T-cell (primary cell): ENCODE measurements around the gene GNPNAT1. TPM values are rescaled to one million over a fixed set of nuclear protein-coding genes. Genes with fewer than 3 reads are reported as not detected.

Experiments
- ATAC-seq, 4 experiments: fragments of 200-7000 bp in 3 of 4; fragments of 150-1000 bp in 1 of 4; cut with Tn5 transposase; replicated peaks in 1 of 4; 1 replicate in 3 of 4; 2 replicates in 1 of 4; pipeline ENCODE4 v1.10.0; 2021; ENCODE audit warnings: moderate library complexity in 3 of 4, mild to moderate bottlenecking in 2 of 4, moderate number of reproducible peaks in 1 of 4
- CTCF ChIA-PET, 2 donors: fragments of 300-600 bp; sonication (Branson Sonifier 250); formaldehyde crosslinking; loops; one replicate each; lab custom pipeline; 2022; ENCODE audit warnings: antibody characterized with exemption in 2 of 2; lab: Charles Lee
- POLR2A ChIA-PET, 2 donors: fragments of 300-600 bp; sonication (Branson Sonifier 250); formaldehyde crosslinking; loops; one replicate each; lab custom pipeline; 2022; ENCODE audit warnings: antibody characterized with exemption in 2 of 2; lab: Charles Lee
- DNase-seq, 35 experiments: peaks; one replicate each; pipeline versions ENCODE4 v3.0.0 to v3.0.0-alpha.2; 2013 to 2023
- H3K27ac ChIP-seq: one replicate; pipeline ENCODE4 v1.5.1; 2013; ENCODE audit warnings: low read length
- H3K27me3 ChIP-seq, 2 experiments: replicated peaks in 1 of 2; 1 replicate in 1 of 2; 2 replicates in 1 of 2; pipeline versions ENCODE4 v1.6.1 to v1.7.0; 2013; ENCODE audit warnings: low read length in 1 of 2, mixed read lengths in 1 of 2; ENCODE audit not compliant: control insufficient read depth in 2 of 2, insufficient read depth in 2 of 2; ENCODE audit errors: extremely low read depth in 1 of 2
- H3K36me3 ChIP-seq, 2 donors: 1 replicate in 1 of 2; 2 replicates in 1 of 2; pipeline versions ENCODE4 v1.6.1 to v1.7.0; 2013; ENCODE audit warnings: low read length in 1 of 2; ENCODE audit not compliant: control insufficient read depth in 2 of 2, insufficient read depth in 1 of 2; ENCODE audit errors: extremely low read depth in 1 of 2
- H3K4me1 ChIP-seq, 2 experiments: 1 replicate in 1 of 2; 2 replicates in 1 of 2; pipeline versions ENCODE4 v1.6.1 to v1.7.0; 2013; ENCODE audit warnings: low read length in 2 of 2, mixed read lengths in 1 of 2; ENCODE audit not compliant: insufficient read depth in 2 of 2, control insufficient read depth in 1 of 2; ENCODE audit errors: extremely low read depth in 1 of 2
- H3K4me3 ChIP-seq, 2 donors: 1 replicate in 1 of 2; 2 replicates in 1 of 2; pipeline versions ENCODE4 v1.5.1 to v1.7.0; 2013; ENCODE audit warnings: mild to moderate bottlenecking in 2 of 2, low read length in 1 of 2, moderate library complexity in 1 of 2; ENCODE audit not compliant: control insufficient read depth in 1 of 2; ENCODE audit errors: extremely low read depth in 1 of 2
- H3K9me3 ChIP-seq: 2 replicates; pipeline ENCODE4 v1.7.0; 2013
- H3K27ac Mint-ChIP-seq, 2 donors: one replicate each; pipeline ENCODE4 v1.8.0; 2020 to 2021; ENCODE audit warnings: mild to moderate bottlenecking in 2 of 2, mixed read lengths in 2 of 2
- H3K27me3 Mint-ChIP-seq, 2 donors: one replicate each; pipeline ENCODE4 v1.8.0; 2021 to 2022; ENCODE audit warnings: mixed read lengths in 2 of 2
- H3K36me3 Mint-ChIP-seq: one replicate; pipeline ENCODE4 v1.8.0; 2021; ENCODE audit warnings: mixed read lengths
- H3K4me1 Mint-ChIP-seq, 3 donors: one replicate each; pipeline ENCODE4 v1.8.0; 2020 to 2022; ENCODE audit warnings: mixed read lengths in 3 of 3, mild to moderate bottlenecking in 1 of 3
- H3K4me3 Mint-ChIP-seq, 3 donors: one replicate each; pipeline ENCODE4 v1.8.0; 2020 to 2022; ENCODE audit warnings: mild to moderate bottlenecking in 3 of 3, mixed read lengths in 3 of 3, moderate library complexity in 3 of 3
- H3K9me3 Mint-ChIP-seq, 3 donors: one replicate each; pipeline ENCODE4 v1.8.0; 2020 to 2022; ENCODE audit warnings: mixed read lengths in 3 of 3
- WGBS: methylation state at CpG from one replicate; pipeline ENCODE4 v1.1.5; 2013; ENCODE audit warnings: missing lambda C conversion rate; ENCODE audit not compliant: insufficient coverage; 5-methylcytosine and 5-hydroxymethylcytosine counted together
- total RNA-seq, 35 experiments: library from RNA in 6 of 35; stranded (reverse) in 6 of 35; fragments of 120-200 nt in 1 of 35; gene quantifications; one replicate each; pipeline versions ENCODE4 v1.2.1 to v1.2.4 and lab custom pipeline; 2013 to 2026

The GNPNAT1 gene
- total RNA-seq, 5 donors from 2014 or later (not counting 1 experiment from before 2014, with no cell fraction given), result 6.9 to 10.7 (median 8.9) TPM

GRCh38 chr14:52808101-52808500 lies 16.7 kb upstream of the GNPNAT1 start:
- Mint-ChIP-seq H3K4me3 (no peak overlapping the region), H3K27me3 (no peaks in the 10 kb centered on the region), H3K4me1 (peaks cover 0 to 6% (median 0%) of the 10 kb centered on the region in 3 donors), H3K9me3 (no peaks in the 10 kb centered on the region), H3K27ac (no peak overlapping the region), H3K36me3 (no peaks in the 10 kb centered on the region)
- no peaks in the 10 kb centered on the region for H3K4me1 ChIP-seq
- DNase-seq (no peak), ATAC-seq (no peak)
- no CpG with 5 or more reads among the region's 1 CpG for WGBS
- no peaks in the 10 kb centered on the region for H3K9me3 ChIP-seq
- no peaks in the 10 kb centered on the region for H3K36me3 ChIP-seq
- no peak overlapping the region for H3K4me3 ChIP-seq
- CTCF ChIA-PET, result interaction anchor here (0.6 to 0.7 kb wide), 3 partner anchors 18 to 284 kb away, joined by 3 to 4 read pairs (median 3); no protein-coding TSS in a partner anchor
- H3K27me3 ChIP-seq, result no peaks in the 10 kb centered on the region
- no peak overlapping the region for H3K27ac ChIP-seq
- POLR2A ChIA-PET, result no interaction called here

GRCh38 chr14:52806115-52806514 lies 14.7 kb upstream of the GNPNAT1 start:
- no peaks in the 10 kb centered on the region for H3K27me3 Mint-ChIP-seq
- H3K36me3 Mint-ChIP-seq, result no peaks in the 10 kb centered on the region
- no peak for ATAC-seq
- Histone ChIP-seq H3K9me3 (no peaks in the 10 kb centered on the region), H3K36me3 (no peaks in the 10 kb centered on the region), H3K4me3 (no peak overlapping the region), H3K4me1 (peaks cover 0 to 3% of the 10 kb centered on the region in 2 experiments), H3K27me3 (no peaks in the 10 kb centered on the region), H3K27ac (no peak overlapping the region)
- DNase-seq, result no peak
- POLR2A ChIA-PET, result no interaction called here
- peaks cover 0 to 11% (median 5%) of the 10 kb centered on the region in 3 donors for H3K4me1 Mint-ChIP-seq
- H3K27ac Mint-ChIP-seq, result no peak overlapping the region
- WGBS, result 100% methylated on average over 1 of the region's 4 CpGs
- no peak overlapping the region for H3K4me3 Mint-ChIP-seq
- H3K9me3 Mint-ChIP-seq, result no peaks in the 10 kb centered on the region
- CTCF ChIA-PET, result no interaction called here

DNA sequence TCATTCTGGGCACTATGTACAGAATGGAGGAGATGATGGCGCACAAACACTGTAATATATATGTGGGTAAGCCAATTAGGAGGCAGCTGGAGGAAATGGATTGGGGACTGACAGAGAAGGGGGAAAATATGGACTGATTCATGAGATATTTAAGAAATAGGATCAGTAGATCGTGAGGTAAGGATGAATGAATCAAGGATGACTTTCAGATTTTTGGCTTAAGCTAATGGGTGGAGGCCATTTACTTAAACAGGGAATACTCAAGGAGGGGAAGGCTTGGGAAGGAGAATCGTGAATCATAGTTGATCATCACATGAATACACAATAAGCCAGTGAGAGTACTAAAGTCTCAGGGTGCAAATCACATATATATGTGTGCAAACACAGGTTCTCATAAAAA lies 11.2 kb upstream of the GNPNAT1 start:
- CTCF ChIA-PET, result no interaction called here
- peaks cover 0 to 3% of the 10 kb centered on the region in 2 experiments for H3K4me1 ChIP-seq
- Mint-ChIP-seq H3K36me3 (no peaks in the 10 kb centered on the region), H3K4me1 (peaks cover 8 to 25% (median 15%) of the 10 kb centered on the region in 3 donors), H3K27ac (no peak overlapping the region), H3K27me3 (peaks cover 0 to 2% of the 10 kb centered on the region in 2 donors), H3K4me3 (no peak overlapping the region), H3K9me3 (peaks cover 0 to 2% (median 0%) of the 10 kb centered on the region in 3 donors)
- H3K9me3 ChIP-seq, result no peaks in the 10 kb centered on the region
- H3K36me3 ChIP-seq, result no peaks in the 10 kb centered on the region
- ATAC-seq, result no peak
- peaks cover 0 to 3% of the 10 kb centered on the region in 2 experiments for H3K27me3 ChIP-seq
- no peak overlapping the region for H3K27ac ChIP-seq
- WGBS, result 92% methylated on average over 2 of the region's 3 CpGs
- H3K4me3 ChIP-seq, result no peak overlapping the region
- no peak for DNase-seq
- POLR2A ChIA-PET, result no interaction called here

DNA sequence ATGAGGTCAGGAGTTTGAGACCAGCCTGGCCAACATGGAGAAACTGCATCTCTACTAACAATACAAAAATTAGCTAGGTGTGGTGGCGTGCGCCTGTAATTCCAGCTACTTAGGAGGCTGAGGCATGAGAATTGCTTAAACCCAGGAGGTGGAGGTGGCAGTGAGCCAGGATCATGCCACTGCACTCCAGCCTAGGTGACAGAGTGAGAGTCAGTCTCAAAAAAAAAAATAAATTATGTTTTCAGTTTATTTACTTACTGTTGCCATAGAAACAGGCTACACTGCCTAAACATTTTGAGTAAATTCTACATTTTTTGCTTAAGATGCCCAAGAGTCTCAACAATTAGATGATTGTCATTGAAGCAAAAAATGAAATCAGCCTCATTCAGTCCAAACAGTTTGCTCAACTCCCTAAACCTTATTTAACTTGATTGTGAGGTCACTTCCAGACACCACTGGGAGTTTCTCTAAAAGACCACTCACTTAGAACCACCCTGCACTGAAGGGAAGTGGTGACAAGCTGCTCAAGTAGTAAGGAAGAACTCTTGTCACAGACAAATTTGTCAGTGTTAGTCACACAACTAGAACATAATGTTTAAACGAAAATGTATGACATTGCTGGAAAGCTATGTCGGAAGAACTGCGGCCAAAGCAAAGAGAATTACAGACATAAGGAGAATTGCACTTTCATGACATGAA lies 9.8 kb upstream of the GNPNAT1 start:
- H3K4me1 ChIP-seq, result peaks cover 0 to 3% of the 10 kb centered on the region in 2 experiments
- Mint-ChIP-seq H3K9me3 (peaks cover 0 to 8% (median 2%) of the 10 kb centered on the region in 3 donors), H3K27ac (no peak overlapping the region), H3K4me1 (peaks cover 8 to 24% (median 18%) of the 10 kb centered on the region in 3 donors), H3K36me3 (no peaks in the 10 kb centered on the region), H3K27me3 (peaks cover 0 to 2% of the 10 kb centered on the region in 2 donors), H3K4me3 (no peak overlapping the region)
- ATAC-seq (peak in 1 of 4 experiments; percentile 61), DNase-seq (peak in 5 of 35 experiments; percentile 5 to 16 (median 6))
- H3K36me3 ChIP-seq, result no peaks in the 10 kb centered on the region
- CTCF ChIA-PET, result no interaction called here
- no peak overlapping the region for H3K4me3 ChIP-seq
- peaks cover 0 to 3% of the 10 kb centered on the region in 2 experiments for H3K27me3 ChIP-seq
- no peaks in the 10 kb centered on the region for H3K9me3 ChIP-seq
- no peak overlapping the region for H3K27ac ChIP-seq
- 72% methylated on average over 2 of the region's 5 CpGs for WGBS
- POLR2A ChIA-PET, result interaction anchor here in 1 of 2 donors (0.5 to 0.7 kb wide), 4 partner anchors 8 to 1535 kb away, joined by 3 to 4 read pairs (median 4); no protein-coding TSS in a partner anchor

GRCh38 chr14:52798826-52799225 lies 7.4 kb upstream of the GNPNAT1 start:
- Mint-ChIP-seq H3K9me3 (peaks cover 0 to 8% (median 2%) of the 10 kb centered on the region in 3 donors), H3K27ac (no peak overlapping the region), H3K36me3 (no peaks in the 10 kb centered on the region), H3K27me3 (peaks cover 0 to 2% of the 10 kb centered on the region in 2 donors), H3K4me1 (peaks cover 8 to 22% (median 18%) of the 10 kb centered on the region in 3 donors), H3K4me3 (no peak overlapping the region)
- ATAC-seq (no peak), DNase-seq (no peak)
- ChIA-PET CTCF (no interaction called here), POLR2A (no interaction called here)
- Histone ChIP-seq H3K4me1 (peaks cover 0 to 3% of the 10 kb centered on the region in 2 experiments), H3K9me3 (no peaks in the 10 kb centered on the region), H3K27me3 (peaks cover 0 to 3% of the 10 kb centered on the region in 2 experiments), H3K27ac (no peak overlapping the region), H3K4me3 (no peak overlapping the region), H3K36me3 (no peaks in the 10 kb centered on the region)
- 98% methylated on average over 10 of the region's 15 CpGs for WGBS

GRCh38 chr14:52797653-52798052 lies 6.2 kb upstream of the GNPNAT1 start:
- Histone ChIP-seq H3K4me3 (no peak overlapping the region), H3K36me3 (no peaks in the 10 kb centered on the region), H3K9me3 (no peaks in the 10 kb centered on the region), H3K4me1 (peaks cover 0 to 3% of the 10 kb centered on the region in 2 experiments), H3K27me3 (peaks cover 0 to 3% of the 10 kb centered on the region in 2 experiments), H3K27ac (peak overlapping the region; percentile 23)
- WGBS, result 0% methylated on average over 1 of the region's 3 CpGs
- Mint-ChIP-seq H3K9me3 (peaks cover 0 to 8% (median 2%) of the 10 kb centered on the region in 3 donors), H3K4me3 (no peak overlapping the region), H3K4me1 (peaks cover 9 to 22% (median 18%) of the 10 kb centered on the region in 3 donors), H3K36me3 (no peaks in the 10 kb centered on the region), H3K27me3 (peaks cover 0 to 2% of the 10 kb centered on the region in 2 donors), H3K27ac (peak overlapping the region; percentile 49 to 81)
- DNase-seq, result no peak
- ChIA-PET POLR2A (no interaction called here), CTCF (interaction anchor here in 1 of 2 donors (0.7 kb wide), 1 partner anchor 782 kb away, joined by 4 read pairs; no protein-coding TSS in a partner anchor)
- peak in 1 of 4 experiments; percentile 44 for ATAC-seq
